SJSA1 (cell line): ENCODE results near the gene CNIH3. TPM values are rescaled to one million over a fixed set of nuclear protein-coding genes. Genes with fewer than 3 reads are reported as not detected.
"Not testable (repeated sequence)": the region's sequence is repeated elsewhere in the genome, so short reads cannot be mapped to it uniquely, and the experiment has no call there.

Experiments
- DNase-seq, 2 experiments: peaks; one replicate each; pipeline ENCODE4 v3.0.0-alpha.2; 2015 to 2020; ENCODE audit warnings: low spot score in 2 of 2, low read depth in 1 of 2
- H3K27ac ChIP-seq: fragments of 250-450 bp; sonication (Bioruptor Pico); 2 replicates; pipeline ENCODE4 v1.5.1; 2020; ENCODE audit warnings: mild to moderate bottlenecking, moderate library complexity
- H3K27me3 ChIP-seq: fragments of 250-450 bp; sonication (Bioruptor Pico); replicated peaks from 2 replicates; pipeline ENCODE4 v1.5.1; 2020; ENCODE audit warnings: mild to moderate bottlenecking, moderate library complexity
- H3K36me3 ChIP-seq: fragments of 250-450 bp; sonication (Bioruptor Pico); 2 replicates; pipeline ENCODE4 v1.5.1; 2020; ENCODE audit warnings: mild to moderate bottlenecking
- H3K4me1 ChIP-seq: fragments of 250-450 bp; sonication (Bioruptor Pico); replicated peaks from 2 replicates; pipeline ENCODE4 v1.6.1; 2021; ENCODE audit warnings: mild to moderate bottlenecking
- H3K4me3 ChIP-seq: fragments of 250-450 bp; sonication (Bioruptor Pico); 2 replicates; pipeline ENCODE4 v1.5.1; 2020; ENCODE audit warnings: mild to moderate bottlenecking
- H3K9me3 ChIP-seq: fragments of 250-450 bp; sonication (Bioruptor Pico); replicated peaks from 2 replicates; pipeline ENCODE4 v1.5.1; 2020; ENCODE audit warnings: mild to moderate bottlenecking
- total RNA-seq: library from RNA; depleted of rRNA; stranded (reverse); fragments of >200 nt; shearing (Covaris generic); gene quantifications from 2 replicates; pipeline ENCODE4 v1.2.3, GENCODE V29; 2014; rRNA removed

The CNIH3 gene
- 7.8 and 7.9 TPM in 2 replicates for total RNA-seq

GRCh38 chr1:224615861-224616755 is at the start of gene CNIH3:
Gene CNIH3 (plus strand): TSS chr1:224616317. CDS start chr1:224617175, 858 bp downstream.
- Histone ChIP-seq H3K27me3 (peaks cover 9% of the 10 kb centered on the region), H3K9me3 (no peaks in the 10 kb centered on the region), H3K4me1 (peaks cover 35% of the 10 kb centered on the region), H3K27ac (no peak within 1 kb of the TSS), H3K36me3 (no peaks in the 10 kb centered on the region), H3K4me3 (peak within 1 kb of the TSS; percentile 53)
- DNase-seq = peak; percentile 75 to 77

- not testable (repeated sequence) for H3K27ac ChIP-seq, H3K4me3 ChIP-seq, DNase-seq, H3K36me3 ChIP-seq, H3K9me3 ChIP-seq, H3K27me3 ChIP-seq
- H3K4me1 ChIP-seq = peaks cover 29% of the 10 kb centered on the region
Measured at GRCh38 chr1:224566492-224566891, 49.6 kb upstream of the CNIH3 start.

GRCh38 chr1:224569276-224569675 is 46.8 kb upstream of the CNIH3 start:
- no peaks in the 10 kb centered on the region; the same call in 1 of the 2 replicates for H3K9me3 ChIP-seq
- H3K4me3 ChIP-seq = no peak overlapping the region
- H3K36me3 ChIP-seq = no peaks in the 10 kb centered on the region
- no peaks in the 10 kb centered on the region for H3K27me3 ChIP-seq
- peaks cover 28% of the 10 kb centered on the region for H3K4me1 ChIP-seq
- no peak for DNase-seq
- no peak overlapping the region for H3K27ac ChIP-seq

- DNase-seq, H3K4me3 ChIP-seq, H3K27me3 ChIP-seq, H3K27ac ChIP-seq, H3K4me1 ChIP-seq, H3K9me3 ChIP-seq, H3K36me3 ChIP-seq: not testable (repeated sequence)
Measured at GRCh38 chr1:224571975-224572374, 44.1 kb upstream of the CNIH3 start.

- no peak for DNase-seq
- no peaks in the 10 kb centered on the region for H3K36me3 ChIP-seq
- H3K27ac ChIP-seq = no peak overlapping the region
- no peak overlapping the region for H3K4me3 ChIP-seq
- no peaks in the 10 kb centered on the region; the same call in 1 of the 2 replicates for H3K4me1 ChIP-seq
- peaks cover 4% of the 10 kb centered on the region for H3K9me3 ChIP-seq
- H3K27me3 ChIP-seq = no peaks in the 10 kb centered on the region
Measured at GRCh38 chr1:224579526-224579925, 36.6 kb upstream of the CNIH3 start.

GRCh38 chr1:224580006-224580405 is 36.1 kb upstream of the CNIH3 start:
- Histone ChIP-seq H3K27me3 (no peaks in the 10 kb centered on the region), H3K27ac (no peak overlapping the region), H3K9me3 (peaks cover 4% of the 10 kb centered on the region), H3K4me1 (no peaks in the 10 kb centered on the region; the same call in 1 of the 2 replicates), H3K36me3 (no peaks in the 10 kb centered on the region), H3K4me3 (no peak overlapping the region)
- DNase-seq = no peak

GRCh38 chr1:224582041-224582440 is 34.1 kb upstream of the CNIH3 start:
- H3K4me1 ChIP-seq = no peaks in the 10 kb centered on the region; the same call in 1 of the 2 replicates
- no peaks in the 10 kb centered on the region for H3K27me3 ChIP-seq
- DNase-seq = no peak
- no peaks in the 10 kb centered on the region for H3K36me3 ChIP-seq
- H3K4me3 ChIP-seq = no peak overlapping the region
- H3K9me3 ChIP-seq = no peaks in the 10 kb centered on the region; the same call in 1 of the 2 replicates
- H3K27ac ChIP-seq = no peak overlapping the region

- H3K27ac ChIP-seq = no peak overlapping the region
- DNase-seq = no peak
- no peaks in the 10 kb centered on the region for H3K36me3 ChIP-seq
- H3K27me3 ChIP-seq = no peaks in the 10 kb centered on the region
- no peak overlapping the region for H3K4me3 ChIP-seq
- no peaks in the 10 kb centered on the region for H3K9me3 ChIP-seq
- peaks cover 5% of the 10 kb centered on the region for H3K4me1 ChIP-seq
Measured at GRCh38 chr1:224583774-224584173, 32.3 kb upstream of the CNIH3 start.

GRCh38 chr1:224585051-224585450 is 31.1 kb upstream of the CNIH3 start:
- DNase-seq = no peak
- Histone ChIP-seq H3K4me3 (no peak overlapping the region), H3K27me3 (no peaks in the 10 kb centered on the region), H3K27ac (no peak overlapping the region), H3K36me3 (no peaks in the 10 kb centered on the region), H3K9me3 (no peaks in the 10 kb centered on the region), H3K4me1 (peaks cover 18% of the 10 kb centered on the region)

GRCh38 chr1:224587051-224587450 is 29.1 kb upstream of the CNIH3 start:
- DNase-seq = no peak
- no peaks in the 10 kb centered on the region for H3K27me3 ChIP-seq
- H3K36me3 ChIP-seq = no peaks in the 10 kb centered on the region
- H3K4me3 ChIP-seq = no peak overlapping the region
- peaks cover 29% of the 10 kb centered on the region for H3K4me1 ChIP-seq
- H3K27ac ChIP-seq = no peak overlapping the region
- H3K9me3 ChIP-seq = no peaks in the 10 kb centered on the region

GRCh38 chr1:224588515-224588914 is 27.6 kb upstream of the CNIH3 start:
- Histone ChIP-seq H3K36me3 (no peaks in the 10 kb centered on the region), H3K4me3 (no peak overlapping the region), H3K27me3 (no peaks in the 10 kb centered on the region), H3K27ac (no peak overlapping the region), H3K4me1 (peaks cover 44% of the 10 kb centered on the region), H3K9me3 (no peaks in the 10 kb centered on the region)
- no peak for DNase-seq

GRCh38 chr1:224589006-224589405 is 27.1 kb upstream of the CNIH3 start:
- H3K4me1 ChIP-seq = peaks cover 47% of the 10 kb centered on the region
- H3K36me3 ChIP-seq = no peaks in the 10 kb centered on the region
- no peaks in the 10 kb centered on the region for H3K27me3 ChIP-seq
- peak overlapping the region; percentile 49 for H3K27ac ChIP-seq
- H3K4me3 ChIP-seq = no peak overlapping the region
- no peaks in the 10 kb centered on the region for H3K9me3 ChIP-seq
- peak; percentile 63 to 64 for DNase-seq

- no peak overlapping the region for H3K27ac ChIP-seq
- H3K9me3 ChIP-seq = no peaks in the 10 kb centered on the region
- DNase-seq = no peak
- no peaks in the 10 kb centered on the region for H3K36me3 ChIP-seq
- no peak overlapping the region for H3K4me3 ChIP-seq
- H3K4me1 ChIP-seq = peaks cover 47% of the 10 kb centered on the region
- H3K27me3 ChIP-seq = no peaks in the 10 kb centered on the region
Measured at GRCh38 chr1:224591326-224591725, 24.8 kb upstream of the CNIH3 start.
